Natural killer cell (primary cell): ENCODE data around the gene NKX2-4. TPM values are rescaled to one million over a fixed set of nuclear protein-coding genes. Genes with fewer than 3 reads are reported as not detected.
"Not testable (repeated sequence)": the region's sequence is repeated elsewhere in the genome, so short reads cannot be mapped to it uniquely, and the experiment has no call there.

Experiments
- ATAC-seq, 3 donors: fragments of 150-1000 bp in 2 of 3; fragments of 200-7000 bp in 1 of 3; cut with Tn5 transposase; 1 replicate in 1 of 3; 2 replicates in 2 of 3; pipeline ENCODE4 v1.10.0; 2021; ENCODE audit warnings: mild to moderate bottlenecking in 2 of 3, moderate library complexity in 2 of 3
- DNase-seq, 2 donors: peaks; one replicate each; pipeline versions ENCODE4 v3.0.0 to v3.0.0-alpha.2; 2013 to 2021; ENCODE audit warnings: mixed read lengths in 1 of 2
- H3K27ac ChIP-seq: one replicate; pipeline ENCODE4 v1.5.1; 2013; ENCODE audit warnings: mild to moderate bottlenecking, low read length
- H3K27me3 ChIP-seq: one replicate; pipeline ENCODE4 v1.6.1; 2013; ENCODE audit warnings: low read length; ENCODE audit not compliant: control insufficient read depth, insufficient read depth
- H3K36me3 ChIP-seq: one replicate; pipeline ENCODE4 v1.6.1; 2013; ENCODE audit warnings: low read length; ENCODE audit not compliant: control insufficient read depth, insufficient read depth
- H3K4me1 ChIP-seq: one replicate; pipeline ENCODE4 v1.6.1; 2013; ENCODE audit warnings: low read length; ENCODE audit not compliant: control insufficient read depth, insufficient read depth
- H3K4me3 ChIP-seq: one replicate; pipeline ENCODE4 v1.5.1; 2013; ENCODE audit warnings: low read length
- H3K9me3 ChIP-seq: one replicate; pipeline ENCODE4 v1.6.1; 2013; ENCODE audit warnings: low read length; ENCODE audit not compliant: control insufficient read depth, insufficient read depth
- H3K27ac Mint-ChIP-seq, 2 donors: one replicate each; pipeline ENCODE4 v1.8.0; 2022; ENCODE audit warnings: mild to moderate bottlenecking in 2 of 2, mixed read lengths in 2 of 2, moderate library complexity in 1 of 2
- H3K27me3 Mint-ChIP-seq, 2 donors: one replicate each; pipeline ENCODE4 v1.8.0; 2022; ENCODE audit warnings: low read depth in 2 of 2, mixed read lengths in 2 of 2
- H3K36me3 Mint-ChIP-seq: one replicate; pipeline ENCODE4 v1.8.0; 2022; ENCODE audit warnings: mixed read lengths
- H3K4me1 Mint-ChIP-seq, 2 donors: one replicate each; pipeline ENCODE4 v1.8.0; 2022; ENCODE audit warnings: mixed read lengths in 2 of 2
- H3K4me3 Mint-ChIP-seq: one replicate; pipeline ENCODE4 v1.8.0; 2022; ENCODE audit warnings: mild to moderate bottlenecking, moderate library complexity, mixed read lengths
- H3K9me3 Mint-ChIP-seq, 2 donors: one replicate each; pipeline ENCODE4 v1.8.0; 2022; ENCODE audit warnings: mixed read lengths in 2 of 2
- WGBS: methylation state at CpG from one replicate; pipeline ENCODE4 v1.1.7; 2013; ENCODE audit warnings: missing lambda C conversion rate; ENCODE audit not compliant: insufficient coverage; 5-methylcytosine and 5-hydroxymethylcytosine counted together
- intact Hi-C: fragments of 100-400 bp; cut with micrococcal nuclease; formaldehyde crosslinking; loops from one replicate; pipeline ENCODE4 v1.14.2; 2022
- total RNA-seq, 4 donors: library from RNA; stranded (reverse); fragments of 120-200 nt in 1 of 4; gene quantifications; one replicate each; pipeline versions ENCODE4 v1.2.3 to v1.2.4, GENCODE V29; 2013 to 2022
- TF ChIP-seq, protein P1 (sequence below): fragments of 200-600 bp; IDR thresholded peaks from one replicate; pipeline ENCODE4 v1.8.0; 2022; ENCODE audit warnings: antibody characterized with exemption

NKX2-4 gene
- total RNA-seq, 3 donors from 2014 or later (not counting 1 experiment from before 2014, with no cell fraction given): not detected

DNA sequence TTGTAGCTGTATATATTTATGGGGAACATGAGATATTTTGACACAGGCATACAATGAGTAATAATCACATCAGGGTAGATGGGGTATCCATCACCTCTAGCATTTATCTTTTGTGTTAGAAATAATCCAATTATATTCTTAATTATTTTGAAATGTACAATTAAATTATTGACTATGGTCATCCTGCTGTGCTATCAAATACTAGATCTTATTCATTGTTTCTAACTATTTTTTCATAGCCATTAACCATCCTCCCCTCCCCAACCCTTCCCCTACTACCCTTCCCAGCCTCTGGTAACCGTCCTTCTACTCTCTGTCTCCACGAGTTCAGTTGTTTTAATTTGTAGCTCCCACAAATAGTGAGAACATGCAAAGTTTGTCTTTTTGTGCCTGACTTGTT is 28.5 kb downstream of the NKX2-4 start:
- no peaks in the 10 kb centered on the region for H3K9me3 ChIP-seq
- Mint-ChIP-seq H3K36me3 (peaks cover 8% of the 10 kb centered on the region), H3K4me3 (no peak overlapping the region), H3K27ac (no peak overlapping the region), H3K4me1 (peaks cover 5 to 11% of the 10 kb centered on the region in 2 donors), H3K27me3 (no peaks in the 10 kb centered on the region), H3K9me3 (no peaks in the 10 kb centered on the region)
- WGBS: 75% methylated on average over 2 of the region's 2 CpGs
- no peak overlapping the region for H3K27ac ChIP-seq
- intact Hi-C loops: no loop called here
- TF ChIP-seq, protein P1, sequence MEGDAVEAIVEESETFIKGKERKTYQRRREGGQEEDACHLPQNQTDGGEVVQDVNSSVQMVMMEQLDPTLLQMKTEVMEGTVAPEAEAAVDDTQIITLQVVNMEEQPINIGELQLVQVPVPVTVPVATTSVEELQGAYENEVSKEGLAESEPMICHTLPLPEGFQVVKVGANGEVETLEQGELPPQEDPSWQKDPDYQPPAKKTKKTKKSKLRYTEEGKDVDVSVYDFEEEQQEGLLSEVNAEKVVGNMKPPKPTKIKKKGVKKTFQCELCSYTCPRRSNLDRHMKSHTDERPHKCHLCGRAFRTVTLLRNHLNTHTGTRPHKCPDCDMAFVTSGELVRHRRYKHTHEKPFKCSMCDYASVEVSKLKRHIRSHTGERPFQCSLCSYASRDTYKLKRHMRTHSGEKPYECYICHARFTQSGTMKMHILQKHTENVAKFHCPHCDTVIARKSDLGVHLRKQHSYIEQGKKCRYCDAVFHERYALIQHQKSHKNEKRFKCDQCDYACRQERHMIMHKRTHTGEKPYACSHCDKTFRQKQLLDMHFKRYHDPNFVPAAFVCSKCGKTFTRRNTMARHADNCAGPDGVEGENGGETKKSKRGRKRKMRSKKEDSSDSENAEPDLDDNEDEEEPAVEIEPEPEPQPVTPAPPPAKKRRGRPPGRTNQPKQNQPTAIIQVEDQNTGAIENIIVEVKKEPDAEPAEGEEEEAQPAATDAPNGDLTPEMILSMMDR: no peak
- H3K4me3 ChIP-seq: no peak overlapping the region
- no peaks in the 10 kb centered on the region for H3K27me3 ChIP-seq
- DNase-seq (no peak), ATAC-seq (no peak)
- H3K36me3 ChIP-seq: peaks cover 37% of the 10 kb centered on the region
- no peaks in the 10 kb centered on the region for H3K4me1 ChIP-seq

DNA sequence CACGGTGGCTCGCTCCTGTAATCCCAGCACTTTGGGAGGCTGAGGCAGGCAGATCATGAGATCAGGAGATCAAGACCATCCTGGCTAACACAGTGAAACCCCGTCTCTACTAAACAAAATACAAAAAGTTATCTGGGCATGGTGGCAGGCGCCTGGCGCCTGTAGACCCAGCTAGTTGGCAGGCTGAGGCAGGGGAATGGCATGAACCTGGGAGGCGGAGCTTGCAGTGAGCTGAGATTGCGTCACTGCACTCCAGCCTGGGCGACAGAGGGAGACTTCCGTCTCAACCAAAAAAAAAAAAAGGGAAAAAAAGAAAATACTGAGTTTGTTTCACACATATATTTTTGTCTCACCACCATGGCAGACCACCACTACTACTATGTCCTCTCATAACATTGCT is 31.1 kb downstream of the NKX2-4 start:
- H3K36me3 ChIP-seq: peaks cover 54% of the 10 kb centered on the region
- H3K4me3 ChIP-seq, H3K27ac ChIP-seq, H3K4me3 Mint-ChIP-seq, H3K9me3 Mint-ChIP-seq, DNase-seq, H3K27ac Mint-ChIP-seq, intact Hi-C loops, ATAC-seq, H3K4me1 ChIP-seq, H3K27me3 Mint-ChIP-seq, H3K9me3 ChIP-seq, H3K27me3 ChIP-seq: not testable (repeated sequence)
- WGBS: 96% methylated on average over 9 of the region's 9 CpGs
- Mint-ChIP-seq H3K4me1 (peaks cover 0 to 16% of the 10 kb centered on the region in 2 donors), H3K36me3 (peaks cover 15% of the 10 kb centered on the region)

DNA sequence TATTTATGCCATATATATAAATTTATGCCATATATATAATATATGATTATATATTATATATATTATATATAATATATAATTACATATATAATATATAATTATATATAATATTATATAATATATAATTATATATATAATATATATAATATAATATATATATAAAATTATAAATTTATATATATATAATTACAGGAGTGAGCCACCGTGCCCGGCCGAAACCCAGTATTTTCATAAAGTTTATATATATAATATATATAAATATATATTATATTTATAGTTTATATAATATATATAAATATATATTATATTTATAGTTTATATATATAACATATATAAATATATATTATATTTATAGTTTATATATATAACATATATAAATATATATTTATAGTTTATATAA is 31.6 kb downstream of the NKX2-4 start:
- H3K4me3 ChIP-seq: no peak overlapping the region
- peaks cover 15% of the 10 kb centered on the region for H3K36me3 Mint-ChIP-seq
- intact Hi-C loops: no loop called here
- H3K4me3 Mint-ChIP-seq: no peak overlapping the region
- no peaks in the 10 kb centered on the region for H3K27me3 Mint-ChIP-seq
- ATAC-seq (no peak), DNase-seq (no peak)
- peaks cover 57% of the 10 kb centered on the region for H3K36me3 ChIP-seq
- no peaks in the 10 kb centered on the region for H3K9me3 ChIP-seq
- TF ChIP-seq, protein P1: no peak
- H3K4me1 Mint-ChIP-seq: peaks cover 0 to 16% of the 10 kb centered on the region in 2 donors
- H3K27me3 ChIP-seq: no peaks in the 10 kb centered on the region
- no peak overlapping the region for H3K27ac Mint-ChIP-seq
- WGBS: no CpG with 5 or more reads among the region's 3 CpGs
- H3K27ac ChIP-seq: no peak overlapping the region
- H3K4me1 ChIP-seq: no peaks in the 10 kb centered on the region
- no peaks in the 10 kb centered on the region for H3K9me3 Mint-ChIP-seq

DNA sequence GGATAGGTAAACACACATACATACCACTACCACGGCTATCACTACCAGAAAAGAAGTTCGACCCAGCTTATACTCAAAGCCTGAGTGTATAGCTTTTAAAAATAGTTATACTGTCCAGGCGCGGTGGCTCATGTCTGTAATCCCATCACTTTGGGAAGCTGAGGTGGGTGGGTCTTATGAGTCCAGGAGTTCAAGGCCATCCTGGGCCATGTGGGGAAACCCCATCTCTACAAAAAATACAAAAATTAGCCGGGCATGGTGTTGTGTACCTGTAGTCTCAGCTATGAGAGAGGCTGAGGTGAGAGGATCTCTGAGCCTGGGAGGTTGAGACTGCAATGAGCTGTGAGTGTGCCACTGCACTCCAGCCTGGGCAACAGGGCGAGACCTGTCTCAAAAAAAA is 32.9 kb downstream of the NKX2-4 start:
- H3K36me3 Mint-ChIP-seq: peaks cover 27% of the 10 kb centered on the region
- 100% methylated on average over 3 of the region's 6 CpGs for WGBS
- Histone ChIP-seq H3K4me1 (no peaks in the 10 kb centered on the region), H3K9me3 (no peaks in the 10 kb centered on the region), H3K27ac (no peak overlapping the region), H3K36me3 (peaks cover 58% of the 10 kb centered on the region), H3K27me3 (no peaks in the 10 kb centered on the region), H3K4me3 (no peak overlapping the region)
- intact Hi-C loops: no loop called here
- no peak overlapping the region for H3K4me3 Mint-ChIP-seq
- no peak for DNase-seq
- H3K9me3 Mint-ChIP-seq: no peaks in the 10 kb centered on the region
- no peaks in the 10 kb centered on the region for H3K27me3 Mint-ChIP-seq
- TF ChIP-seq, protein P1: no peak
- peaks cover 10 to 16% of the 10 kb centered on the region in 2 donors for H3K4me1 Mint-ChIP-seq
- no peak overlapping the region for H3K27ac Mint-ChIP-seq
- ATAC-seq: no peak
